Measurements from ENCODE around the gene SH3GLB1. TPM values are rescaled to one million over a fixed set of nuclear protein-coding genes. Genes with fewer than 3 reads are reported as not detected.

The SH3GLB1 gene
- total RNA-seq, 1 experiment from 2014 or later, result 82.8 TPM

GRCh38 chr1:86774305-86775295 is 70.2 kb downstream of the SH3GLB1 start:
- peak; percentile 90 to 91 for DNase-seq
- H3K4me3 ChIP-seq, result peak overlapping the region; percentile 37

GRCh38 chr1:86775395-86775794 is 71.0 kb downstream of the SH3GLB1 start:
- H3K27ac ChIP-seq, result peak overlapping the region; percentile 82
- peaks cover 23% of the 10 kb centered on the region for H3K4me1 ChIP-seq
- H3K36me3 ChIP-seq, result no peaks in the 10 kb centered on the region
- H3K9me3 ChIP-seq (replicated peaks), result no peaks in the 10 kb centered on the region
- no peak for DNase-seq
- no peak overlapping the region for H3K4me3 ChIP-seq
- H3K27me3 ChIP-seq, result no peaks in the 10 kb centered on the region

More at GRCh38 chr1:86774305-86775295, 70.2 kb downstream of the SH3GLB1 start:
- H3K4me1 ChIP-seq, result peaks cover 23% of the 10 kb centered on the region
- H3K36me3 ChIP-seq, result no peaks in the 10 kb centered on the region
- H3K27ac ChIP-seq, result peak overlapping the region; percentile 82
- no peaks in the 10 kb centered on the region for H3K27me3 ChIP-seq
- H3K9me3 ChIP-seq (replicated peaks), result no peaks in the 10 kb centered on the region

- no peak overlapping the region for H3K4me3 ChIP-seq
- H3K4me1 ChIP-seq, result peaks cover 26% of the 10 kb centered on the region
- H3K9me3 ChIP-seq (replicated peaks), result no peaks in the 10 kb centered on the region
- H3K27ac ChIP-seq, result no peak overlapping the region
- no peak for DNase-seq
- H3K36me3 ChIP-seq, result no peaks in the 10 kb centered on the region
- no peaks in the 10 kb centered on the region for H3K27me3 ChIP-seq
Observed at GRCh38 chr1:86776108-86776507, 71.7 kb downstream of the SH3GLB1 start.

GRCh38 chr1:86778569-86779239 is 74.3 kb downstream of the SH3GLB1 start:
- Histone ChIP-seq H3K9me3 (replicated peaks) (no peaks in the 10 kb centered on the region), H3K36me3 (no peaks in the 10 kb centered on the region), H3K4me1 (peaks cover 19% of the 10 kb centered on the region), H3K4me3 (no peak overlapping the region), H3K27ac (no peak overlapping the region), H3K27me3 (no peaks in the 10 kb centered on the region)
- DNase-seq, result no peak

- H3K4me1 ChIP-seq, result peaks cover 14% of the 10 kb centered on the region
- no peaks in the 10 kb centered on the region for H3K36me3 ChIP-seq
- H3K9me3 ChIP-seq (replicated peaks), result no peaks in the 10 kb centered on the region
- no peak for DNase-seq
- H3K27ac ChIP-seq, result no peak overlapping the region
- H3K4me3 ChIP-seq, result no peak overlapping the region
- no peaks in the 10 kb centered on the region for H3K27me3 ChIP-seq
Observed at GRCh38 chr1:86779308-86780191, 75.2 kb downstream of the SH3GLB1 start.

- no peaks in the 10 kb centered on the region for H3K36me3 ChIP-seq
- DNase-seq, result no peak
- no peak overlapping the region for H3K27ac ChIP-seq
Observed at GRCh38 chr1:86782482-86782881, 78.1 kb downstream of the SH3GLB1 start.

GRCh38 chr1:86787621-86788020 is 83.2 kb downstream of the SH3GLB1 start:
- no peaks in the 10 kb centered on the region for H3K27me3 ChIP-seq
- H3K9me3 ChIP-seq (replicated peaks), result no peaks in the 10 kb centered on the region
- H3K4me1 ChIP-seq, result peaks cover 26% of the 10 kb centered on the region
- no peak for DNase-seq
- H3K4me3 ChIP-seq, result no peak overlapping the region
- H3K27ac ChIP-seq, result no peak overlapping the region; the same call in 1 of the 2 replicates
- H3K36me3 ChIP-seq, result no peaks in the 10 kb centered on the region

More at GRCh38 chr1:86782482-86782881, 78.1 kb downstream of the SH3GLB1 start:
- Histone ChIP-seq H3K4me3 (no peak overlapping the region), H3K9me3 (replicated peaks) (no peaks in the 10 kb centered on the region), H3K4me1 (peaks cover 2% of the 10 kb centered on the region), H3K27me3 (no peaks in the 10 kb centered on the region)

- no peaks in the 10 kb centered on the region for H3K9me3 ChIP-seq (replicated peaks)
- H3K27ac ChIP-seq, result peak overlapping the region; percentile 68
- H3K36me3 ChIP-seq, result no peaks in the 10 kb centered on the region
- no peaks in the 10 kb centered on the region for H3K27me3 ChIP-seq
- no peak overlapping the region for H3K4me3 ChIP-seq
- DNase-seq, result peak; percentile 37 to 68
- peaks cover 35% of the 10 kb centered on the region for H3K4me1 ChIP-seq
Observed at GRCh38 chr1:86788300-86789206, 84.2 kb downstream of the SH3GLB1 start.

- Histone ChIP-seq H3K4me1 (peaks cover 23% of the 10 kb centered on the region), H3K27ac (no peak overlapping the region), H3K27me3 (no peaks in the 10 kb centered on the region), H3K4me3 (no peak overlapping the region), H3K36me3 (no peaks in the 10 kb centered on the region), H3K9me3 (replicated peaks) (no peaks in the 10 kb centered on the region)
- DNase-seq, result no peak
Observed at GRCh38 chr1:86795316-86795715, 90.9 kb downstream of the SH3GLB1 start.

Other genes with a start within 250 kb of the SH3GLB1 start
- gene CLCA1, start 235.6 kb upstream of the SH3GLB1 start, total RNA-seq (2014; rRNA removed; shearing (Covaris generic)), result not detected in 2 replicates
- not detected in 2 replicates for gene CLCA4, start 157.5 kb upstream of the SH3GLB1 start, total RNA-seq (2014; rRNA removed; shearing (Covaris generic))
- 162 and 174 TPM in 2 replicates for gene SELENOF, start 209.6 kb downstream of the SH3GLB1 start, total RNA-seq (2014; rRNA removed; shearing (Covaris generic))
- 39.4 and 45.0 TPM in 2 replicates for gene HS2ST1, start 210.1 kb downstream of the SH3GLB1 start, total RNA-seq (2014; rRNA removed; shearing (Covaris generic))